CD14-positive monocyte (primary cell): ENCODE data around the gene ZSWIM5. TPM values are rescaled to one million over a fixed set of nuclear protein-coding genes. Genes with fewer than 3 reads are reported as not detected.

ENCODE experiments used
- DNase-seq, 3 donors: peaks; one replicate each; pipeline ENCODE4 v3.0.0-alpha.2; 2011 to 2022
- H2AFZ ChIP-seq: 2 replicates; pipeline ENCODE4 v1.6.0; 2012; ENCODE audit warnings: mild to moderate bottlenecking, low read depth, low read length, inconsistent platforms; ENCODE audit not compliant: insufficient read depth, poor library complexity, severe bottlenecking
- H3K27ac ChIP-seq, 2 donors: 1 replicate in 1 of 2; 2 replicates in 1 of 2; pipeline ENCODE4 v1.5.1; 2012 to 2013; ENCODE audit warnings: low read length in 2 of 2, control low read depth in 1 of 2, inconsistent platforms in 1 of 2, low read depth in 1 of 2, mild to moderate bottlenecking in 1 of 2
- H3K27me3 ChIP-seq, 2 donors: one replicate each; pipeline versions ENCODE4 v1.6.0 to v1.6.1; 2011 to 2013; ENCODE audit warnings: low read length in 2 of 2; ENCODE audit not compliant: control insufficient read depth in 2 of 2, insufficient read depth in 2 of 2
- H3K36me3 ChIP-seq, 2 donors: replicated peaks in 1 of 2; 1 replicate in 1 of 2; 2 replicates in 1 of 2; pipeline versions ENCODE4 v1.5.1 to v1.6.1; 2012 to 2013; ENCODE audit warnings: low read length in 2 of 2, control low read depth in 1 of 2, inconsistent platforms in 1 of 2, mild to moderate bottlenecking in 1 of 2; ENCODE audit not compliant: insufficient read depth in 2 of 2, control insufficient read depth in 1 of 2
- H3K4me1 ChIP-seq, 2 donors: 1 replicate in 1 of 2; 2 replicates in 1 of 2; pipeline versions ENCODE4 v1.5.1 to v1.6.1; 2012 to 2013; ENCODE audit warnings: low read length in 2 of 2, control low read depth in 1 of 2, inconsistent platforms in 1 of 2, mild to moderate bottlenecking in 1 of 2, moderate library complexity in 1 of 2; ENCODE audit not compliant: insufficient read depth in 2 of 2, control insufficient read depth in 1 of 2
- H3K4me2 ChIP-seq: replicated peaks from 2 replicates; pipeline ENCODE3; 2012; ENCODE audit warnings: low read length, moderate library complexity, mild to moderate bottlenecking; ENCODE audit not compliant: poor library complexity, severe bottlenecking; ENCODE audit errors: extremely low read depth
- H3K4me3 ChIP-seq, 3 experiments: fragments of 200-600 bp in 1 of 3; sonication (generic) in 1 of 3; replicated peaks in 1 of 3; 1 replicate in 2 of 3; 2 replicates in 1 of 3; pipeline ENCODE4 v1.5.1; 2011 to 2013; ENCODE audit warnings: low read length in 3 of 3, mild to moderate bottlenecking in 3 of 3, control low read depth in 2 of 3, low read depth in 2 of 3, inconsistent platforms in 1 of 3, moderate library complexity in 1 of 3
- H3K79me2 ChIP-seq: 2 replicates; pipeline ENCODE4 v1.6.0; 2012; ENCODE audit warnings: mild to moderate bottlenecking, control low read depth, inconsistent platforms, low read length, moderate library complexity; ENCODE audit not compliant: insufficient read depth
- H3K9ac ChIP-seq: 2 replicates; pipeline ENCODE4 v1.6.0; 2017; ENCODE audit warnings: low read length, mild to moderate bottlenecking; ENCODE audit not compliant: insufficient read depth, poor library complexity, severe bottlenecking
- H3K9me3 ChIP-seq, 2 donors: replicated peaks in 1 of 2; 1 replicate in 1 of 2; 2 replicates in 1 of 2; pipeline versions ENCODE4 v1.5.1 to v1.6.1; 2012 to 2013; ENCODE audit warnings: low read length in 2 of 2, control low read depth in 1 of 2; ENCODE audit not compliant: control insufficient read depth in 1 of 2, insufficient read depth in 1 of 2
- H4K20me1 ChIP-seq: 2 replicates; pipeline ENCODE4 v1.6.0; 2012; ENCODE audit warnings: mild to moderate bottlenecking, low read length, control low read depth, moderate library complexity; ENCODE audit not compliant: insufficient read depth
- H3K27ac Mint-ChIP-seq, 7 donors: one replicate each; pipeline ENCODE4 v1.8.0; 2020; ENCODE audit warnings: mild to moderate bottlenecking in 7 of 7, mixed read lengths in 7 of 7, moderate library complexity in 6 of 7, inconsistent platforms in 2 of 7
- H3K27me3 Mint-ChIP-seq, 3 donors: one replicate each; pipeline ENCODE4 v1.8.0; 2021 to 2022; ENCODE audit warnings: low read depth in 3 of 3, mild to moderate bottlenecking in 3 of 3, mixed read lengths in 3 of 3, moderate library complexity in 3 of 3, inconsistent platforms in 1 of 3
- H3K36me3 Mint-ChIP-seq, 2 donors: one replicate each; pipeline ENCODE4 v1.8.0; 2020; ENCODE audit warnings: mixed read lengths in 2 of 2, inconsistent platforms in 1 of 2, mild to moderate bottlenecking in 1 of 2
- H3K4me1 Mint-ChIP-seq: one replicate; pipeline ENCODE4 v1.8.0; 2020; ENCODE audit warnings: mild to moderate bottlenecking, mixed read lengths
- H3K4me3 Mint-ChIP-seq, 2 donors: one replicate each; pipeline ENCODE4 v1.8.0; 2020; ENCODE audit warnings: mild to moderate bottlenecking in 2 of 2, mixed read lengths in 2 of 2, moderate library complexity in 1 of 2
- H3K9me3 Mint-ChIP-seq, 7 donors: one replicate each; pipeline ENCODE4 v1.8.0; 2020 to 2022; ENCODE audit warnings: mixed read lengths in 7 of 7, mild to moderate bottlenecking in 6 of 7, moderate library complexity in 6 of 7, inconsistent platforms in 2 of 7
- CTCF ChIP-seq: fragments of 200-600 bp; IDR thresholded peaks from one replicate; pipeline ENCODE4 v1.8.0; 2022; ENCODE audit warnings: antibody characterized with exemption, mild to moderate bottlenecking
- WGBS: methylation state at CpG from one replicate; pipeline ENCODE4 v1.1.5; 2013; ENCODE audit warnings: missing lambda C conversion rate; ENCODE audit not compliant: insufficient coverage; 5-methylcytosine and 5-hydroxymethylcytosine counted together
- intact Hi-C, 2 donors: fragments of 100-400 bp; cut with micrococcal nuclease; formaldehyde crosslinking; loops; one replicate each; pipeline versions ENCODE4 v1.15.0 to v1.15.1; 2023
- polyA plus RNA-seq, 3 donors: library from polyadenylated mRNA; depleted of rRNA in 1 of 3; unstranded in 2 of 3; stranded (reverse) in 1 of 3; fragments of 300-500 nt in 2 of 3; fragments of >200 nt in 1 of 3; fragmentation: Illumina TruSeq in 2 of 3; gene quantifications; 1 replicate in 2 of 3; 2 replicates in 1 of 3; pipeline ENCODE4 v1.2.3, GENCODE V29; 2012 to 2021

ZSWIM5 gene
- polyA plus RNA-seq, 3 donors: not detected

- no peak overlapping the region for H2AFZ ChIP-seq
- Mint-ChIP-seq H3K4me1 (peaks cover 8% of the 10 kb centered on the region), H3K36me3 (peaks cover 64 to 83% of the 10 kb centered on the region in 2 donors), H3K9me3 (peaks cover 0 to 4% (median 0%) of the 10 kb centered on the region in 7 donors), H3K4me3 (no peak overlapping the region), H3K27ac (no peak overlapping the region), H3K27me3 (no peaks in the 10 kb centered on the region)
- H3K27ac ChIP-seq: no peak overlapping the region
- TF ChIP-seq CTCF: no peak
- intact Hi-C loops: no loop called here
- DNase-seq: no peak
- H3K27me3 ChIP-seq: no peaks in the 10 kb centered on the region
- no peak overlapping the region for H3K4me3 ChIP-seq
- no CpG with 5 or more reads among the region's 2 CpGs for WGBS
- H3K4me1 ChIP-seq: peaks cover 0 to 5% of the 10 kb centered on the region in 2 donors
- H3K79me2 ChIP-seq: no peaks in the 10 kb centered on the region
- peaks cover 47 to 83% of the 10 kb centered on the region in 2 donors for H3K36me3 ChIP-seq
- no peaks in the 10 kb centered on the region for H4K20me1 ChIP-seq
- no peak overlapping the region for H3K4me2 ChIP-seq
- H3K9ac ChIP-seq: no peak overlapping the region
- no peaks in the 10 kb centered on the region for H3K9me3 ChIP-seq
Observed at GRCh38 chr1:44976252-44976651, 230.2 kb downstream of the ZSWIM5 start.

GRCh38 chr1:44973645-44974044, 232.8 kb downstream of the ZSWIM5 start:
- peaks cover 0 to 5% of the 10 kb centered on the region in 2 donors for H3K4me1 ChIP-seq
- H2AFZ ChIP-seq: no peak overlapping the region
- no peak for DNase-seq
- Mint-ChIP-seq H3K4me3 (no peak overlapping the region), H3K27ac (peak overlapping the region in 5 of 7 donors; percentile 0 to 74 (median 34)), H3K27me3 (no peaks in the 10 kb centered on the region), H3K4me1 (peaks cover 9% of the 10 kb centered on the region), H3K36me3 (peaks cover 63 to 75% of the 10 kb centered on the region in 2 donors), H3K9me3 (peaks cover 0 to 4% (median 0%) of the 10 kb centered on the region in 7 donors)
- H3K4me2 ChIP-seq: no peak overlapping the region
- peaks cover 39 to 73% of the 10 kb centered on the region in 2 donors for H3K36me3 ChIP-seq
- no peaks in the 10 kb centered on the region for H4K20me1 ChIP-seq
- peak overlapping the region in 1 of 2 donors; percentile 42 for H3K27ac ChIP-seq
- intact Hi-C loops: no loop called here
- H3K27me3 ChIP-seq: no peaks in the 10 kb centered on the region
- H3K4me3 ChIP-seq: no peak overlapping the region
- H3K9ac ChIP-seq: no peak overlapping the region
- no peaks in the 10 kb centered on the region for H3K9me3 ChIP-seq
- WGBS: no CpG with 5 or more reads among the region's 1 CpG
- H3K79me2 ChIP-seq: no peaks in the 10 kb centered on the region
- TF ChIP-seq CTCF: no peak
